ENCODE measurements around the gene XRRA1.

Gene XRRA1

GRCh38 chr11:74842967-74843366, 105.9 kb downstream of the XRRA1 start:
- Histone ChIP-seq H3K27me3 (replicated peaks; ENCODE audit: control insufficient read depth, insufficient read depth, low read length) (no peaks in the 10 kb centered on the region), H3K4me3 (replicated peaks; ENCODE audit: low read depth, low read length) (no peak overlapping the region), H3K36me3 (ENCODE audit: control insufficient read depth, insufficient read depth, low read length) (peaks cover 14% of the 10 kb centered on the region)
- DNase-seq (ENCODE audit: extremely low read depth, insufficient read length): no peak
- TF ChIP-seq CTCF (IDR thresholded peaks at IDR 0.05; ENCODE audit: insufficient read depth, low read length, poor library complexity, severe bottlenecking): no peak

- no peaks in the 10 kb centered on the region for H3K27me3 ChIP-seq (replicated peaks; ENCODE audit: control insufficient read depth, insufficient read depth, low read length)
- H3K36me3 ChIP-seq (ENCODE audit: control insufficient read depth, insufficient read depth, low read length): peaks cover 21% of the 10 kb centered on the region
- H3K4me3 ChIP-seq (replicated peaks; ENCODE audit: low read depth, low read length): no peak overlapping the region
- DNase-seq (ENCODE audit: extremely low read depth, insufficient read length): no peak
- no peak for TF ChIP-seq CTCF (IDR thresholded peaks at IDR 0.05; ENCODE audit: insufficient read depth, low read length, poor library complexity, severe bottlenecking)
These were observed 108.4 kb downstream of the XRRA1 start for GRCh38 chr11:74840486-74840885.

- no peak for DNase-seq (ENCODE audit: extremely low read depth, insufficient read length)
- no peak overlapping the region for H3K4me3 ChIP-seq (replicated peaks; ENCODE audit: low read depth, low read length)
- peaks cover 19% of the 10 kb centered on the region for H3K36me3 ChIP-seq (ENCODE audit: control insufficient read depth, insufficient read depth, low read length)
- H3K27me3 ChIP-seq (replicated peaks; ENCODE audit: control insufficient read depth, insufficient read depth, low read length): no peaks in the 10 kb centered on the region
- no peak for TF ChIP-seq CTCF (IDR thresholded peaks at IDR 0.05; ENCODE audit: insufficient read depth, low read length, poor library complexity, severe bottlenecking)
These were observed 108.9 kb downstream of the XRRA1 start for GRCh38 chr11:74839971-74840370.

GRCh38 chr11:74839446-74839845, 109.4 kb downstream of the XRRA1 start:
- no peaks in the 10 kb centered on the region for H3K27me3 ChIP-seq (replicated peaks; ENCODE audit: control insufficient read depth, insufficient read depth, low read length)
- no peak for TF ChIP-seq CTCF (IDR thresholded peaks at IDR 0.05; ENCODE audit: insufficient read depth, low read length, poor library complexity, severe bottlenecking)
- DNase-seq (ENCODE audit: extremely low read depth, insufficient read length): no peak
- no peak overlapping the region for H3K4me3 ChIP-seq (replicated peaks; ENCODE audit: low read depth, low read length)
- H3K36me3 ChIP-seq (ENCODE audit: control insufficient read depth, insufficient read depth, low read length): peaks cover 19% of the 10 kb centered on the region

GRCh38 chr11:74838188-74838587, 110.7 kb downstream of the XRRA1 start:
- Histone ChIP-seq H3K27me3 (replicated peaks; ENCODE audit: control insufficient read depth, insufficient read depth, low read length) (no peaks in the 10 kb centered on the region), H3K36me3 (ENCODE audit: control insufficient read depth, insufficient read depth, low read length) (peaks cover 17% of the 10 kb centered on the region)
- no peak for TF ChIP-seq CTCF (IDR thresholded peaks at IDR 0.05; ENCODE audit: insufficient read depth, low read length, poor library complexity, severe bottlenecking)

GRCh38 chr11:74837191-74837590, 111.7 kb downstream of the XRRA1 start:
- DNase-seq (ENCODE audit: extremely low read depth, insufficient read length): no peak
- Histone ChIP-seq H3K36me3 (ENCODE audit: control insufficient read depth, insufficient read depth, low read length) (peaks cover 11% of the 10 kb centered on the region), H3K4me3 (replicated peaks; ENCODE audit: low read depth, low read length) (no peak overlapping the region), H3K27me3 (replicated peaks; ENCODE audit: control insufficient read depth, insufficient read depth, low read length) (no peaks in the 10 kb centered on the region)
- TF ChIP-seq CTCF (IDR thresholded peaks at IDR 0.05; ENCODE audit: insufficient read depth, low read length, poor library complexity, severe bottlenecking): no peak

More at GRCh38 chr11:74838188-74838587, 110.7 kb downstream of the XRRA1 start:
- no peak for DNase-seq (ENCODE audit: extremely low read depth, insufficient read length)
- H3K4me3 ChIP-seq (replicated peaks; ENCODE audit: low read depth, low read length): no peak overlapping the region
